DMS153 treated with DMSO at 0.1 percent for 48 hours (cell line): ENCODE measurements around the gene NMUR2.

Experiments used
- DNase-seq: peaks from one replicate; lab custom pipeline; 2025; ENCODE audit not compliant: unreplicated experiment; lab: John Stamatoyannopoulos, UW

Gene NMUR2, protein sequence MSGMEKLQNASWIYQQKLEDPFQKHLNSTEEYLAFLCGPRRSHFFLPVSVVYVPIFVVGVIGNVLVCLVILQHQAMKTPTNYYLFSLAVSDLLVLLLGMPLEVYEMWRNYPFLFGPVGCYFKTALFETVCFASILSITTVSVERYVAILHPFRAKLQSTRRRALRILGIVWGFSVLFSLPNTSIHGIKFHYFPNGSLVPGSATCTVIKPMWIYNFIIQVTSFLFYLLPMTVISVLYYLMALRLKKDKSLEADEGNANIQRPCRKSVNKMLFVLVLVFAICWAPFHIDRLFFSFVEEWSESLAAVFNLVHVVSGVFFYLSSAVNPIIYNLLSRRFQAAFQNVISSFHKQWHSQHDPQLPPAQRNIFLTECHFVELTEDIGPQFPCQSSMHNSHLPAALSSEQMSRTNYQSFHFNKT

DNA sequence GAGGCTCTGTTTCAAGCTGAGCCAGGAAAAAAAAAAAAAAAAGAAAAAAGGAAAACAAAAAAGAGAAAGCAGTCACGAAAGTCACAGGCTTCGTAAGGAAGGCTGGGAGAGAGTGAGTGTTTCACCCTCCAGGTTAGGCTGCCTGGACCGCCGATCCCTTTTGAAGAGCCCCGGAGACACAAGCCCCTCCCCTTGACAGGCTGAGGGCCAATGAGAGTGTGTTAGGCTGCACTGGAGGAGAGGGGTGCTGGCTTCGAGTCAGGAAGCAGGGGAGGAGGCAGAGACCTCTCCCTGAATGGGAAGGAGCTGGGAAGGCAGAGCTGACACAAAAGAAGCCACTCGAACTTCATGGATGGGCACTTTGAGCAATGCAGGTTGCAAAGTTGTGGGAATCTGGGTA, at the start of gene NMUR2:
Gene NMUR2, minus strand, starts transcription at position 135 of the 400 bp plus-strand sequence. CDS start 166 bp downstream, outside the sequence.
- peak; percentile 5 for DNase-seq

DNA sequence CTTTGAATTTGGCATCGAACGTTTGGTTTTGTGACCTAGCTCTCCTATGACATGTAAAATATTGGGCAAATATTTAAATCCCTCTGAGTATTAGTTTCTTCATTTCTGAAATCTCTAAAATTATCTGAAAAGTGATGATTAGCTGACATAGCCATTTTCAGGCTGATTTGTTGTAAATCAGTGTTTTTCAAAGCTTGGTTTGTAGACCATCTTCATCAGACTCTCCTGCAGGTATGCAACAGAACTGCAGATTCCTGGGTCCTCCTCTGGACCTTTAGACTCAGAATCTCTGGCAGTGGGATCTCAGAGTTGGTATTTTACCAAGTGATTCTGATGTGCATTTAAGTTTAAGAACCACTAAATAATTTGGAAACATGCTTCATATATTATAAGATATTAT, 38.9 kb upstream of the NMUR2 start:
- DNase-seq, result no peak

DNA sequence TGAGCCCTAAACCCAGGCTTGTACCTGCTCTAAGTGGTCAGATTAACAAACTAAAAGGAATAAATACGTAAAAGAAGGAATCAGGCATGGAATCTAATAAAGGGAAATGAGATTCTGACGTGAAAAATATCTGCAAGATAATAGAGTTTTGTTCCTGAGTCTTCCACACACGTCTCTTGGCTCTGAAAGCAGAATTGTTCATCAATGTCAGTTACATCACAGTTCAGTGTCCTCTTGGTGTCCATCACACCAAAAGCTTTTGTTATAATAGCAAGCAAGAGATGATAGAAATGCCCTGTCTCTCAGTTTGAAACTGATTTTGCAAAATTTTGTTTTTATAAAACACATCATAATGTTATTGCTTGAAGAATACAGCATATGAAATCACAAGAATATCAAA, 34.7 kb upstream of the NMUR2 start:
- no peak for DNase-seq

DNA sequence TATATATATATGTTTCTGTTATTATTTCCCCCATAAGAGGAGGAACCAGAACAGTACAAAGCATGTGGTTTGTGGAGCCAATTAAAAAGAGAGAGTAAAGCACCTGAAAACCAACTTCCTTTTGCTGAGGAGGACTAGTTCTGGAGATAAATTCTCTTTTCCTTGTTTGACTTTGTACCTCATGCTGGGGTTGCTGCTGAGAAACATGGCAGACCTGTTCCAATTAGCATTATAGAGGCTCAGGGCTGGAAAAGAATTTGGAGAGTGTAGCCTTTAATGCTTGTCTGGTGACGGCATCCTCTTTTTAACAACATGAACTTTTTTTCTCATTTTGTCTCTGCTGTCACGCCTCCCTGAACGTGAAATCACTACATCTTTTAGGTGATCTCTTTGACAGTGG, 32.8 kb upstream of the NMUR2 start:
- no peak for DNase-seq

DNA sequence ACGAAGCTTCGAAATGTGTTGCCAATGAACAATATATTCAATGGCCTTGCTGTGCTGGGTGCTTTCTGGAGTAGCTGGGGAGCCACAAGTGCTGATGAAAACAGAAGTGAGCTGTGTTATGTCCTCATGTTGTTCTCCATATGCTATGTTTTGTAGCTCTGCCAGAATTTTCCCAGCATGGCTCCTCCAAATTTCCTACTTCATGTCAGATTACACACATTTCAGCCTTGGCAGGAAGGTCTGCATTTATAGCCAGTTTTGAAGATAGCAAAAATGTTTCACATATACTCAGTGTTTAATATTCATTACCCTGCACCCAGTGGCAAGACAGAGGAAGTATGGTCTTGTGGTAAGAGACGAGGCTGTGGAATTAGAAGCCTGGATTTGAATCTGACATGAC, 22.6 kb upstream of the NMUR2 start:
- DNase-seq, result no peak

DNA sequence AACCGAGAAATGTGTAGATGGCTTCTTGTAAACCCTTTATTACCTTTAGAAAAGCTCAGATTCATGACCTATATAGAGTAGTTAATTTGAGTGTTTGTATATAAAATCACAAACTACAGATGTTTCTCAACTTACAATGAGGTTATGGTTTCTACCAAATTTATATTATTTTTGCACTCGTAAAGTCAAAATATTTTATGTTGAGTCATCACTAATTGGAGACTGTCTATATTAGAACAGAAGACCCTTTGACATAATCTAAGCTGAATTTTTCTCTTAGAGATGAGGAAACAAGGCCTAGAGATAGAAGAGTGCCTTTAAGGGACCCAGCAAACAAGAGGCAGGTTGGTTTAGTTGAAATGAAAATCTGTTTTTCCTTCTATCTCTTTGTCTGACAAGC, 20.0 kb upstream of the NMUR2 start:
- no peak for DNase-seq

DNA sequence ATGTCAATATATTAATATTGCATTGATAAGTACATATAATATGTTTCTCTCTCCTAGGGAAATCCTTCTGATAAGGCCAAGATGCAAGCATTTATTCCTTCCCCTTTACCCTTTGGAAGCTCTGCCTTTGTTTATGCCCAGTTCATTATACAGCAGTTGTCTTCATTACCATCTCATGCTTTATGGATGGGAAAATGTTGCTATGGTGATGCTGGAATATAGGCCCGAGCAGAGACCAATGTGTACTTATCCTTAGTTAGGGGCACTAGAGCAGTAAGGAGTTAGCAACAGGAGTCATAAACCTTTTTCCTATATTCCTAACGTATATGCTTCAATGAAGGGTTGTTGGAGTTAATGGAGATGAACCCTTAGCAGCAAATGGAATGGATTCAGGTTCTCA, 19.4 kb upstream of the NMUR2 start:
- no peak for DNase-seq

DNA sequence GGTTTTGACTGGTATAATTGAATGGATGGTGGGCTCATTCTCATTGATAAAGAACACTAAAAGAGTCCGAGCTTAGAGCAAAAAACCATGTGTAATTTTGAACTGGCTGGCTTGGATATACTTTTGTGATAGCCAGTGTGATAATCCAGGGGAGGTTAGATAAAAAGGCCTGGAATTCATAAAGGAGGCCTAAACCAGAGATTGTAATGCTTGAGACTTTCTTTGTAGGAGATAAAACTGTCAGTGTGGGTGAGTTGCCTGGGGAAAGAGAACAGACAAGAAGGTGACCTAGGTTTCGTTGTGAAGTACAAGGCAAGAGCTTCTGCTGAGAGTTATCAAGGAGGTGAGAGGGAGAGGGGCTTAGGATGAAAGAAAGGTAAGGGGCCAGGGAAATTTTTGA, 17.0 kb upstream of the NMUR2 start:
- DNase-seq, result no peak

DNA sequence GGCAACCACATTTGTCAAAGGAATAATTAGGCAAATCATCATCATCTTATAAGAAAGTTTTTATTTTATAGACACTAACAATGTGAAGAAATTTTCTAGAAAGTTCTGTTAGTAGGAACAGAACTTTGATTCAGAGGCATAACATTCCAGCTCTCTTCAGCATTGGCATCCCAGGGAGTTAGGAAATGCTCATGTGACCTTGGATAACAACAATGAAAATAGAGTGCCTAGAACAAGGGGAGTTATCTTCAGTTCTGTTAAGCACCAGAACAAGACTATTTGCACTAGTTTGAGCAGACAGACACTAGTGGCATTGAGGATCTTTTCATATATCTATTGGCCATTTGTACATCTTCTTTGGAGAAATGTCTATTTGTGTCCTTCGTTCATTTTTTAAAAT, 7.0 kb upstream of the NMUR2 start:
- DNase-seq, result no peak

DNA sequence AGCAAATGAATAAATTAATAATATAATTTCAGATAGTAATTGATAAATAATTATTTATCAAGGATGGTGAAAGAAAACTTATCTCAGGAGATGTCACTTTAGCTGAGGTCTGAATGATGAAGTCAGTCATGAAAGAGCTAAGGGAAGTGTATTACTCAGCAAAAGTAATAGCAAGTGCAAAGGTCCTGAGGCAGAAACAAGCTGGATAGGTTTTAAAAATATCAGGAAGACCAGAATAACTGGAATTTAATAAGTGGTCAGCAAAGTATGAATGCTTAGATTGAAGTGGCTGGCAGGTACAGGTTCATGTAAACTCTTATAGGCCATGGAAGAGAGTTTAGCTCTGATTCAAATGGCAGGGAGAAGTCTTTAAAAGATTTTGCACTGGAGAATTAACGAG, 1.0 kb upstream of the NMUR2 start:
- no peak for DNase-seq

DNA sequence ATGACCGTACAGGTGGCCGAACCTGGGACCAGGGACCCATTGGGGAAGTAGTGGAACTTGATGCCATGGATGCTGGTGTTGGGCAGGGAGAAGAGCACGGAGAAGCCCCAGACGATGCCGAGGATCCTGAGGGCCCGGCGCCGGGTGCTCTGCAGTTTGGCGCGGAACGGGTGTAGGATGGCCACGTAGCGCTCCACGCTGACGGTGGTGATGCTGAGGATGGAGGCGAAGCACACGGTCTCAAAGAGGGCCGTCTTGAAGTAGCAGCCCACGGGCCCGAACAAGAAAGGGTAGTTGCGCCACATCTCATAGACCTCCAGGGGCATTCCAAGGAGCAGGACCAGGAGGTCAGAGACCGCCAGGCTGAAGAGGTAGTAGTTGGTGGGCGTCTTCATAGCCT, 585 bp downstream of the NMUR2 start:
- DNase-seq, result no peak

DNA sequence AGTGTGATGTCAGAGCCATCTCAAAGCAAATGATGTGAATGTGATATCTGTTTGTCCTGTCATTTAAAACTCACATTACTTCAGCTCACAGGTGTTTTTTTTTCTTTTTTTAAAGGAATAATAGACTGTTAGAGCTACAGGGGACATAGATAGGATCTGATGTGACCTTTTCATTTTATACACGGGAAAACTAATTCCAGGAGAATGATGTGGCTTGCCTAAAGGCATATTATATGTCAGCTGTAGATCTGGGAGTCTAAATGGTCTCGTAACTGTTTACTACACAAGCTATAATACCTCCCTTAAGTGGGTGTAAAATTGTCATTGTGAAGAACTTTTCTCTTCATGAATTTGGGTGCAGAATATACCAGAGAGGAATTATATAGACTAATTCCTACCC, 2.0 kb downstream of the NMUR2 start:
- no peak for DNase-seq

DNA sequence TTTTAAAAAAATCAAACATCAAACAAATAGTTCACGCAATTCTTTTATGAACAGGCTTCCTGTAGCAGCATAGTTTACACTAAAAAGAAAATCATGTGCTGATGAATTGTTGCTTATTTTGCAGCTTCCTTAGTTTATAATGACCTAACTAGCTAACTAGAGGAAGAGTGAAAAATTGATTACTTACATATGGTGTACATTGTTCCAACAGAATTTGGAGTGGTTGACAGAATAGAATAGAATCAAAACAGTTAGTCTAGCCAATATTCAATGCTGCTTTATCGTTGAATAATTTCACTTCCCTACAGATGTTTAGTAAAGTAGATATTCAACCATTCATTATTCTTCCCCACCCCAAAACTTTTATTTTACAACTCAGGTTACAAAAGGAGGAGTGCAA, 4.2 kb downstream of the NMUR2 start:
- DNase-seq, result no peak

DNA sequence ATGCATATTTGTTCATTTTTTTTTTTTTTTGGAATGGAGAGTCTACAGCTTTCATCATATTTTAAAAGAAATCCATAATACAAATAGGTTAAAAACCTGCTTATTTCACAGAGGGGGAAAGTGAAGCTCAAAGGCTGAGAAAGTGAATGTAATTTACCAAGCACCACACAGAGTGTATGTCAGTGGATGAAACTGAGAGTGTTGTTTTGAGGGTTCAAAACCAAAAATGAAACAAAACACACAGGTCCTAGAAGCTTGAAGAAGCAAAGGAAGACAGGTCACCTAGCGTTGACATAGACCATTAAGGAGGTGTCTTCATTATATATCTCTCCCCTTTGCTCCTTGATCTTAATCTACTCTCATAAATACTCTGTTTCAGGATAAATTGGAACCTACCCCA, 7.5 kb downstream of the NMUR2 start:
- no peak for DNase-seq

DNA sequence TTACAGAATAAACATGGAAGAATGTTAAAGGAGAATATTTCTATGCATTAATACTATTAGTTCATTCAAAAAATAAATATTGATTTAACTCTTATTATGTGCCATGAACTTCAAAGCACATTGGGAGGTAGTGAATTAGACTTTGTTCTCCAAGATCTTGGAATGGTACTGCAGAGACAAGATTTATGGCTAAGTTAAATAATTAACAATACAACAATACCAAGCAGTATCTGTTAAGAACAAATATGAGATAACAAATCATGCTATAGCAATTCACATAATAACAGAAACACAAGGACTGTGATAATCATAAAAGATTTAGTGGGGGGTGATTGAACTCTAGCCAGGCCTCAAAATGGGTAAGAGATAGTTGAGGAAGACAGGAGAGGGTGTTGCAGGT, 11.6 kb downstream of the NMUR2 start:
- DNase-seq, result no peak

DNA sequence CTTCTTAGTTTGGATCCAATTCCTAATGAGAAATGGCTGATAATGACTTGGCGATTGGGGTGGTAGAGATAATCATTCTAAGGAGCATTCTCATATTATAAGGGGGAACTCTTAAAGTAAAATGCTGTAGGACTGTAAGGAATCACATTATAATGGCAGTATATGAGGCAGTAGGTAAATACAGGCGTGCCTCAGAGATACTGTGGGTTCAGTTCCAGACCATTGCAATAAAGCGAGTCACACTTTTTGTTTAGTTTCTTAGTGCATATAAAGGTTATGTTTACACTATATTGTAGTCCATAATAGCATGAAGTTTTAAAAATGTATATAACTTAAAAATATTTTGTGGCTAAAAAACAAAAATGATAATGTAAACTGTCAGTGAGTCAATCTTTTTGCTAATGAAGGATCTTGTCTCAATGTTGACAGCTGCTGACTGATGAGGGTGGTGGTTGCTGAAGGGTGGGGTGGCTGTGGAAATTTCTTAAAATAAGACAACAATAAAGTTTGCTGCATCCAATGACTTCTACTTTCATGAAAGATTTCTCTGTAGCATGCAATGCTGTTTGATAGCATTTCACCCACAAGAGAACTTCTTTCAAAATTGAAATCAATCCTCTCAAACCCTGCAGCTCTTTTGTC, 15.8 kb downstream of the NMUR2 start:
- DNase-seq, result no peak

DNA sequence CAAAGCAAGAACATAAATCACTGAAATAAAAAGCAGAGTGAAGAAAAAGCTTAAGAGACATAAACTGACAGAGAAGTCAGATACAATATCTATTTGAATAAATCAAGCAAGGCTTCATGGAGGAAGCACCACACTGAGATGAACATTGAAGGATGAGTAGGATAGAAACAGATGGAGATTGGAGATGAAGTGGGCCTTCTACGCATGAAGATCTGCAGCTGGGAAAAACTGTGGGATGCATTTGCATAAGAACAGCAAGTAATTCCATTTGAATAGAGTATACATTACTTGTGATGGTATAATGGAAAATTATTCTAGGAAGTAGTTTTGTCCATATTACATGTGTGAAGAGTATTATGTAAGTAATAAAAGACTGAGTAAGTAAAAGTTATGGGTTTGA, 16.5 kb downstream of the NMUR2 start:
- DNase-seq, result no peak

DNA sequence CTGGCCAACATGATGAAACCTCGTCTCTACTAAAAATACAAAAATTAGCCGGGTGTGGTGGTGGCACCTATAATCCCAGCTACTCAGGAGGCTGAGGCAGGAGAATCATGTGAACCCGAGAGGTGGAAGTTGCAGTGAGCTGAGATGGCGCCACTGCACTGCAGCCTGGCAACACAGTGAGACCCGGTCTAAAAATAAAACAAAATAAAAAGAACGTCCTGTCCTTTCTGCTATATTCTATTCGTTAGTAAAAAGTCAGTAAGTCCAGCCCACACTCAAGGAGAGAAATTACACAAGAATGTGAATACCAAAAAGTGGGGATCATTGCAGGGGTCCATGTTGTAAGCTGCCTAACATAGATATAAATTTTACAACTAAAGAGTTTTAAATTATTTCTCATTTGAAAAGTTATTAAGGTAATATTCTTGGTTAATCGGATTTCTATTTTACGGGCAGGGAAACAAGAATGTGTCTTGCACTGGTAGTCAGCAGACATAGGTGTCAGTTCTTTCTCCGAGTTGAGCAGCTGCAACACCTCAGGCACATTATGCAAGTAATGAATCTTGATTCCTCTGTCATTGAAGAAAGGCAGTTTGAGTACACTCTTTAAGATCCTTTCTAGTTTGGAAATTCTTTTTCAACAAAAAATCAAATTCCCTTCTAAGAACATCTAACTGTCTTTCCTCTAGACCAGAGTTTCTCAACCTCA, 24.5 kb downstream of the NMUR2 start:
- no peak for DNase-seq

DNA sequence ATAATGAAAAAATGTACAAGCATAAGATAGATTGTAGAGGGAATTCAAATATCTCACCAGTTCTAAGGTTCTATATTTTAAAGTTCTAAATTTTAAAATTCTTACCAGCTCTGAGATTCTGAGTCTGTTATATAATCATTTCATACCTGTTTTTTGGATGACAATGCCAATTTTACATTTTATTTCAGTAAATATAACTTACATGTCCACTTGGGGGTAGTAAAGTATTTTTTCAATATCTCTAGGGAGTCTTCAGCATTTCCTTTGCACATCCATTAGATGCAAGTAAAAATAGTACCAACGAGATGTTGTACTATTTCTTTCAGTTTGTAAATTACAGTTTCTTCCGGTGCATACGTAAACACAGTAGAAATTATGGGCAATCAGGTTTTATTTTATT, 25.7 kb downstream of the NMUR2 start:
- no peak for DNase-seq

DNA sequence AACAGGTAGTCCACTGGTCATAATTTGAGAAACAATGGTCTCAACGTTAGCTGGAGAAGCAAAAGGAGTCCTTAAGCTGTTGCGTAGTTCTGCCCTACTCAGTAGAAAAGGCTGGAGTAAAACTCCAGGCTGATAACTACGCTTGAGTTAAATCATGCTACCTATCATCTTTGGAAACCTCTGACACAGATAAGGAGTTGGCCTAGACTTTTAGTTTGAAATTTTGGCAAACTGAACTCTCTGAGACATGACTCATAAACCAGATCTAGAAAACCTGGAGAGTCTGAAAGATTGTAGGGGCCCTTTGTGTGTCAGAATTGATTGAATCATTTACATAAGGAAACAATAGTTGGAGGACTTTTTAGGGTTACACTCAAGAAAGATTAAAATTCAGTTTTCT, 26.3 kb downstream of the NMUR2 start:
- no peak for DNase-seq

DNA sequence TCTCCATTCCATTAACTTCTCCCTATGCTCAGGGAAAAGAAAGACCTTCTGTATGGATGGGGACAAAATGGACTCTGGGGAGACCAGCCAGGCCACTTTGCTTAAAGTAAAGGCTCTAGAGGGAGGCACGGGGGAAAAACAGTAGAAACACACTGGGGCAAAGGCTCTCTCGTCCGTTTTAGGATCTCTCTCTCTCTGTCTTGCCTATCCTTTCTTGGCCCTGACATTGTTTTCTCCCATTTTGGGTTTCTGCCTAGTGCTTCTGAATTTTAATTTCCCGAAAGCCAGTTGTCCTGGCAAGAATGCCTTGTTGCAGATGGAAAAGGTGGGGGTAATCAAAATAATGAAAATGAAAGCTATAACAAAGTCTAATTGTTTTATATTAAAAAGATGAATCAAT, 28.2 kb downstream of the NMUR2 start:
- no peak for DNase-seq

DNA sequence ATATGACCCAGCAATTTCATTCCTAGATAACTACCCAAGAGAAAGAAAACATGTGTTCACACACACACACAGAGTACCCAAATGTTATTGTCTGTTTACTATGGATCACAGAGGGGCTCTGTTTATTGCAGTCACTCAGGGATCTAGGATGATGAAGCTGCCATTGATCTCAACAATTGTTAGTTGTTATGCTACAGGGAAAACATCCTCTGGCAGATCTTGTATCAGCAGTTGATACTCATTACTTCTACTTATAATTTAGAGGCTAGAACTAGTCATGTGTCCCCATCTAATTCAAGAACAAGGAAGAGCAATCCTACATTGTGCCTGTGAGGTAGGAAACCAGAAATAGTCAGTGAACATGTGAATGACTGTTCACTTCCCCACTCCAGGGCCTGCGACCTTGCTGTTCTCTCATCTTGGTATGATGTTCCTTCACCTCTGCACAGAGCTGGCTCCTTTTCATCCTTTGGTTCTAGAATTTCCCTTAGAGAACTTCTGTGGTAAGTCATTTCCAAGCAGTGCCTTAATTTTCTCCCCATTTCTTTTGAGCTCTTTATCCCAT, 30.3 kb downstream of the NMUR2 start:
- DNase-seq, result no peak
